SK-N-SH (cell line): Measurements from ENCODE around the gene COA6. TPM values are rescaled to one million over a fixed set of nuclear protein-coding genes. Genes with fewer than 3 reads are reported as not detected.

Experiments used
- CTCF ChIA-PET: fragments of 300-600, 350-600 bp; formaldehyde crosslinking; extraction: SDS; loops from one replicate; lab custom pipeline; 2021; lab: Yijun Ruan, JAX
- POLR2A ChIA-PET: fragments of 350-600 bp; sonication (Branson Sonifier 250); formaldehyde crosslinking; extraction: SDS; loops from one replicate; lab custom pipeline; 2020; ENCODE audit warnings: antibody characterized with exemption, inconsistent platforms; lab: Yijun Ruan, JAX
- DNase-seq: peaks from one replicate; pipeline ENCODE4 v3.0.0; 2012
- H2AFZ ChIP-seq: fragments of 200-600 bp; sonication (generic); 2 replicates; pipeline ENCODE4 v1.8.1; 2016; ENCODE audit warnings: antibody characterized with exemption, mild to moderate bottlenecking, low read depth
- H3F3A ChIP-seq: fragments of 200-600 bp; sonication (generic); replicated peaks from 2 replicates; pipeline ENCODE3; 2016; ENCODE audit warnings: antibody characterized with exemption, mild to moderate bottlenecking; ENCODE audit not compliant: insufficient read depth
- H3K27ac ChIP-seq, 2 experiments: fragments of 200-500 bp in 1 of 2; fragments of 200-600 bp in 1 of 2; sonication (Bioruptor generic) in 1 of 2; sonication (generic), shearing (Covaris generic) in 1 of 2; 2 replicates each; pipeline versions ENCODE4 v1.5.1 to v1.6.1; 2014 to 2016; ENCODE audit warnings: low read depth in 2 of 2, inconsistent platforms in 1 of 2, low read length in 1 of 2, mild to moderate bottlenecking in 1 of 2, mixed read lengths in 1 of 2
- H3K27me3 ChIP-seq: fragments of 200-600 bp; sonication (generic), shearing (Covaris generic); 2 replicates; pipeline ENCODE4 v1.6.1; 2016; ENCODE audit warnings: mixed run types; ENCODE audit not compliant: insufficient read depth
- H3K36me3 ChIP-seq, 2 experiments: fragments of 200-500 bp in 1 of 2; fragments of 200-600 bp in 1 of 2; sonication (Bioruptor generic) in 1 of 2; sonication (generic) in 1 of 2; replicated peaks in 1 of 2; 2 replicates each; pipeline versions ENCODE3 to v1.5.1; 2014 to 2016; ENCODE audit warnings: low read length in 1 of 2, mild to moderate bottlenecking in 1 of 2; ENCODE audit not compliant: insufficient read depth in 2 of 2, control insufficient read depth in 1 of 2
- H3K4me1 ChIP-seq, 2 experiments: fragments of 200-500 bp in 1 of 2; fragments of 200-600 bp in 1 of 2; sonication (Bioruptor generic) in 1 of 2; sonication (generic), shearing (Covaris generic) in 1 of 2; 2 replicates each; pipeline versions ENCODE4 v1.5.1 to v1.6.1; 2014 to 2016; ENCODE audit warnings: low read depth in 1 of 2, low read length in 1 of 2, mixed run types in 1 of 2; ENCODE audit not compliant: insufficient read depth in 2 of 2, control insufficient read depth in 1 of 2
- H3K4me2 ChIP-seq: fragments of 200-600 bp; sonication (generic), shearing (Covaris generic); 2 replicates; pipeline ENCODE4 v1.6.1; 2017; ENCODE audit warnings: mixed run types
- H3K4me3 ChIP-seq, 2 experiments: fragments of 200-500 bp in 1 of 2; fragments of 200-600 bp in 1 of 2; sonication (Bioruptor generic) in 1 of 2; sonication (generic), shearing (Covaris generic) in 1 of 2; 2 replicates each; pipeline versions ENCODE4 v1.5.1 to v1.8.1; 2014 to 2016; ENCODE audit warnings: low read depth in 2 of 2, inconsistent platforms in 1 of 2, low read length in 1 of 2, mild to moderate bottlenecking in 1 of 2, mixed read lengths in 1 of 2, moderate library complexity in 1 of 2
- H3K79me2 ChIP-seq: fragments of 200-600 bp; sonication (generic); 2 replicates; pipeline ENCODE4 v1.8.1; 2017; ENCODE audit warnings: mild to moderate bottlenecking; ENCODE audit not compliant: insufficient read depth
- H3K9ac ChIP-seq: fragments of 200-600 bp; sonication (generic); 2 replicates; pipeline ENCODE4 v1.6.1; 2017; ENCODE audit warnings: mixed run types
- H3K9me2 ChIP-seq: fragments of 200-600 bp; sonication (generic); 2 replicates; pipeline ENCODE4 v1.6.1; 2017; ENCODE audit warnings: mixed run types
- H3K9me3 ChIP-seq: fragments of 200-600 bp; sonication (generic); 2 replicates; pipeline ENCODE4 v1.6.1; 2017; ENCODE audit warnings: mixed run types, mild to moderate bottlenecking, moderate library complexity
- H4K20me1 ChIP-seq: fragments of 200-600 bp; sonication (generic); 2 replicates; pipeline ENCODE4 v1.6.1; 2017; ENCODE audit warnings: mild to moderate bottlenecking, mixed run types; ENCODE audit not compliant: insufficient read depth
- CHD2 ChIP-seq: fragments of 150-350 bp; IDR thresholded peaks from 2 replicates; pipeline ENCODE4 v1.6.1; 2018; ENCODE audit warnings: low read length; ENCODE audit not compliant: partially characterized antibody
- CTCF ChIP-seq: fragments of 200-600 bp; sonication (generic); IDR thresholded peaks from 2 replicates; pipeline ENCODE4 v1.6.1; 2017; ENCODE audit warnings: antibody characterized with exemption, mild to moderate bottlenecking, moderate library complexity
- FOSL2 ChIP-seq: IDR thresholded peaks from 2 replicates; pipeline ENCODE4 v1.4.0; 2012; ENCODE audit warnings: low read depth, mild to moderate bottlenecking, moderate library complexity, borderline replicate concordance
- FOXM1 ChIP-seq: IDR thresholded peaks from 2 replicates; pipeline ENCODE4 v1.4.0; 2012; ENCODE audit warnings: low read depth, mild to moderate bottlenecking
- GATA2 ChIP-seq: sonication (generic); formaldehyde crosslinking; IDR thresholded peaks from 2 replicates; pipeline ENCODE4 v1.5.0; 2020; ENCODE audit warnings: mild to moderate bottlenecking, missing genetic modification reagents
- IRF3 ChIP-seq: fragments of 150-350 bp; IDR thresholded peaks from 2 replicates; pipeline ENCODE4 v1.6.1; 2016; ENCODE audit warnings: mild to moderate bottlenecking, low read depth, low read length
- JUND ChIP-seq: IDR thresholded peaks from 2 replicates; pipeline ENCODE4 v1.4.0; 2012
- MAX ChIP-seq: IDR thresholded peaks from 2 replicates; pipeline ENCODE4 v1.4.0; 2012; ENCODE audit warnings: low read depth
- MEF2A ChIP-seq: IDR thresholded peaks from 2 replicates; pipeline ENCODE4 v1.4.0; 2012; ENCODE audit warnings: low read depth, borderline replicate concordance
- RCOR1 ChIP-seq: fragments of 150-350 bp; IDR thresholded peaks from 2 replicates; pipeline ENCODE4 v1.6.1; 2017; ENCODE audit warnings: antibody characterized with exemption, low read length
- REST ChIP-seq: IDR thresholded peaks from 2 replicates; pipeline ENCODE4 v1.6.1; 2012; ENCODE audit warnings: mild to moderate bottlenecking, low read depth, low read length, moderate library complexity
- RXRA ChIP-seq: IDR thresholded peaks from 2 replicates; pipeline ENCODE4 v1.4.0; 2012; ENCODE audit warnings: low read depth, mild to moderate bottlenecking, borderline replicate concordance
- SIN3A ChIP-seq: IDR thresholded peaks from 2 replicates; pipeline ENCODE4 v1.6.1; 2012; ENCODE audit warnings: low read depth, mild to moderate bottlenecking, low read length, moderate library complexity, borderline replicate concordance
- TAF1 ChIP-seq: IDR thresholded peaks from 2 replicates; pipeline ENCODE4 v1.6.1; 2012; ENCODE audit warnings: low read depth, mild to moderate bottlenecking, low read length, moderate library complexity, borderline replicate concordance
- TCF12 ChIP-seq: IDR thresholded peaks from 2 replicates; pipeline ENCODE4 v1.4.0; 2012
- TEAD4 ChIP-seq: IDR thresholded peaks from 2 replicates; pipeline ENCODE4 v1.4.0; 2012; ENCODE audit warnings: mild to moderate bottlenecking, borderline replicate concordance; ENCODE audit not compliant: insufficient read depth
- ZBTB33 ChIP-seq: IDR thresholded peaks from 2 replicates; pipeline ENCODE4 v1.4.0; 2012; ENCODE audit warnings: low read depth, borderline replicate concordance
- WGBS: methylation state at CpG from one replicate; pipeline ENCODE4 v1.1.6; 2017; ENCODE audit warnings: low lambda C conversion rate; 5-methylcytosine and 5-hydroxymethylcytosine counted together
- polyA plus RNA-seq, 3 experiments: library from polyadenylated mRNA; depleted of rRNA; stranded (reverse); fragments of >200 nt; gene quantifications; 2 replicates each; pipeline ENCODE4 v1.2.3, GENCODE V29; 2012

The COA6 gene
- polyA plus RNA-seq, 1 of the 3 experiments (the other 2 are of a cell fraction), result 42.2 TPM

- DNase-seq, result no peak
- ChIA-PET POLR2A (interaction anchor here (1.4 to 2.3 kb wide), 3 partner anchors 15 to 188 kb away, joined by 3 to 11 read pairs (median 8); partner anchors contain the start of gene TARBP1), CTCF (interaction anchor here (0.8 to 1.8 kb wide), 4 partner anchors 36 to 722 kb away, joined by 3 to 8 read pairs (median 3); no protein-coding TSS in a partner anchor)
- H3K36me3 ChIP-seq, result peaks cover 6 to 15% of the 10 kb centered on the region in 2 experiments
- H3F3A ChIP-seq, result peaks cover 8% of the 10 kb centered on the region
- peak overlapping the region; percentile 92 for H3K4me2 ChIP-seq
- no peaks in the 10 kb centered on the region for H4K20me1 ChIP-seq
- TF ChIP-seq GATA2 (no peak), MEF2A (no peak), IRF3 (no peak), FOXM1 (no peak), CHD2 (no peak), RXRA (no peak), FOSL2 (no peak), RCOR1 (no peak), TCF12 (no peak), SIN3A (no peak), CTCF (no peak), TEAD4 (no peak), ZBTB33 (no peak), MAX (no peak), REST (no peak), TAF1 (no peak), JUND (no peak)
- TF ChIP-seq, all 33 proteins: peak for 0
- H3K4me3 ChIP-seq, result peak overlapping the region; percentile 86 to 96
- H3K9ac ChIP-seq, result peak overlapping the region; percentile 94
- peaks cover 38% of the 10 kb centered on the region for H3K79me2 ChIP-seq
- peaks cover 3 to 13% of the 10 kb centered on the region in 2 experiments; a peak in 3 of 4 replicates for H3K4me1 ChIP-seq
- H2AFZ ChIP-seq, result peak overlapping the region; percentile 80; the same call in 1 of the 2 replicates
- no peaks in the 10 kb centered on the region for H3K9me3 ChIP-seq
- no peaks in the 10 kb centered on the region for H3K9me2 ChIP-seq
- H3K27me3 ChIP-seq, result no peaks in the 10 kb centered on the region
- WGBS, result 25% methylated on average over 9 of the region's 9 CpGs
- peak overlapping the region; percentile 92 to 99 for H3K27ac ChIP-seq
Observed at GRCh38 chr1:234372011-234372757, 1.1 kb upstream of the COA6 start.
